ENCODE results near the gene THAP12. TPM values are rescaled to one million over a fixed set of nuclear protein-coding genes. Genes with fewer than 3 reads are reported as not detected.

Gene THAP12
- total and polyA plus RNA-seq, 5 experiments from 2014 or later, result 52.4 to 66.3 (median 58.6) TPM

- no peaks in the 10 kb centered on the region for H3K27me3 Mint-ChIP-seq
- ATAC-seq (no peak), DNase-seq (no peak)
- no peak overlapping the region for H3K27ac Mint-ChIP-seq
- H3K9me3 Mint-ChIP-seq, result no peaks in the 10 kb centered on the region
- H3K4me1 Mint-ChIP-seq, result no peaks in the 10 kb centered on the region
- POLR2A ChIA-PET, result no interaction called here
- no peak overlapping the region for H3K4me3 Mint-ChIP-seq
- H3K36me3 Mint-ChIP-seq, result peaks cover 0 to 2% (median 0%) of the 10 kb centered on the region in 3 donors
Measured at GRCh38 chr11:76397383-76397782, 16.5 kb upstream of the THAP12 start.

- POLR2A ChIA-PET, result no interaction called here
- Mint-ChIP-seq H3K36me3 (no peaks in the 10 kb centered on the region), H3K27me3 (no peaks in the 10 kb centered on the region), H3K9me3 (no peaks in the 10 kb centered on the region), H3K4me3 (no peak overlapping the region), H3K4me1 (no peaks in the 10 kb centered on the region), H3K27ac (peak overlapping the region in 1 of 10 donors; percentile 52)
- ATAC-seq (no peak), DNase-seq (no peak)
Measured at GRCh38 chr11:76395296-76395695, 14.4 kb upstream of the THAP12 start.

- H3K9me3 Mint-ChIP-seq, result no peaks in the 10 kb centered on the region
- H3K27me3 Mint-ChIP-seq, result no peaks in the 10 kb centered on the region
- H3K36me3 Mint-ChIP-seq, result no peaks in the 10 kb centered on the region
- H3K27ac Mint-ChIP-seq, result peak overlapping the region in 1 of 10 donors; percentile 4
- ATAC-seq, result no peak
- H3K4me1 Mint-ChIP-seq, result no peaks in the 10 kb centered on the region
- DNase-seq, result no peak
- H3K4me3 Mint-ChIP-seq, result no peak overlapping the region
- POLR2A ChIA-PET, result no interaction called here
Measured at GRCh38 chr11:76394411-76394810, 13.5 kb upstream of the THAP12 start.

- no peaks in the 10 kb centered on the region for H3K36me3 Mint-ChIP-seq
- no peak for ATAC-seq
- DNase-seq, result no peak
- no peaks in the 10 kb centered on the region for H3K9me3 Mint-ChIP-seq
- POLR2A ChIA-PET, result no interaction called here
- peaks cover 0 to 2% (median 0%) of the 10 kb centered on the region in 4 donors for H3K4me1 Mint-ChIP-seq
- no peak overlapping the region for H3K27ac Mint-ChIP-seq
- H3K27me3 Mint-ChIP-seq, result no peaks in the 10 kb centered on the region
- no peak overlapping the region for H3K4me3 Mint-ChIP-seq
Measured at GRCh38 chr11:76392870-76393269, 11.9 kb upstream of the THAP12 start.

- no peak for DNase-seq
- H3K9me3 Mint-ChIP-seq, result no peaks in the 10 kb centered on the region
- POLR2A ChIA-PET, result interaction anchor here (0.6 kb wide), 1 partner anchor 158 kb away, joined by 4 read pairs; no protein-coding TSS in a partner anchor
- H3K27me3 Mint-ChIP-seq, result no peaks in the 10 kb centered on the region
- H3K36me3 Mint-ChIP-seq, result no peaks in the 10 kb centered on the region
- H3K4me1 Mint-ChIP-seq, result peaks cover 0 to 2% (median 0%) of the 10 kb centered on the region in 4 donors
- no peak overlapping the region for H3K27ac Mint-ChIP-seq
- H3K4me3 Mint-ChIP-seq, result no peak overlapping the region
- ATAC-seq, result no peak
Measured at GRCh38 chr11:76391811-76392475, 11.0 kb upstream of the THAP12 start.

GRCh38 chr11:76391021-76391420 lies 10.1 kb upstream of the THAP12 start:
- Mint-ChIP-seq H3K27me3 (no peaks in the 10 kb centered on the region), H3K36me3 (no peaks in the 10 kb centered on the region)
- DNase-seq, result no peak

GRCh38 chr11:76388408-76388807 lies 7.5 kb upstream of the THAP12 start:
- ATAC-seq, result no peak
- peaks cover 12 to 25% (median 13%) of the 10 kb centered on the region in 4 donors for H3K4me1 Mint-ChIP-seq
- peaks cover 0 to 4% (median 3%) of the 10 kb centered on the region in 3 donors for H3K36me3 Mint-ChIP-seq
- no peaks in the 10 kb centered on the region for H3K27me3 Mint-ChIP-seq
- H3K9me3 Mint-ChIP-seq, result no peaks in the 10 kb centered on the region
- no peak overlapping the region for H3K4me3 Mint-ChIP-seq
- H3K27ac Mint-ChIP-seq, result no peak overlapping the region
- DNase-seq, result no peak
- POLR2A ChIA-PET, result no interaction called here

More at GRCh38 chr11:76391021-76391420, 10.1 kb upstream of the THAP12 start:
- ATAC-seq, result no peak
- Mint-ChIP-seq H3K4me3 (no peak overlapping the region), H3K27ac (peak overlapping the region in 1 of 10 donors; percentile 11), H3K9me3 (no peaks in the 10 kb centered on the region), H3K4me1 (peaks cover 1 to 7% (median 4%) of the 10 kb centered on the region in 4 donors)
- POLR2A ChIA-PET, result no interaction called here

- Mint-ChIP-seq H3K9me3 (no peaks in the 10 kb centered on the region), H3K4me1 (peaks cover 26 to 48% (median 32%) of the 10 kb centered on the region in 4 donors), H3K36me3 (peaks cover 0 to 4% (median 3%) of the 10 kb centered on the region in 3 donors), H3K27ac (no peak overlapping the region), H3K4me3 (no peak overlapping the region), H3K27me3 (no peaks in the 10 kb centered on the region)
- no peak for ATAC-seq
- no peak for DNase-seq
- POLR2A ChIA-PET, result no interaction called here
Measured at GRCh38 chr11:76385903-76386302, 5.0 kb upstream of the THAP12 start.

GRCh38 chr11:76382209-76382608 lies 1.3 kb upstream of the THAP12 start:
- peaks cover 0 to 4% (median 3%) of the 10 kb centered on the region in 3 donors for H3K36me3 Mint-ChIP-seq
- POLR2A ChIA-PET, result interaction anchor here (0.5 kb wide), 1 partner anchor 25 kb away, joined by 4 read pairs; no protein-coding TSS in a partner anchor
- peak overlapping the region; percentile 91 to 98 (median 95) for H3K4me3 Mint-ChIP-seq
- H3K9me3 Mint-ChIP-seq, result no peaks in the 10 kb centered on the region
- no peak for DNase-seq
- H3K27me3 Mint-ChIP-seq, result no peaks in the 10 kb centered on the region
- H3K27ac Mint-ChIP-seq, result peak overlapping the region in 3 of 10 donors; percentile 38 to 89 (median 61)
- peaks cover 38 to 75% (median 57%) of the 10 kb centered on the region in 4 donors for H3K4me1 Mint-ChIP-seq
- ATAC-seq, result no peak

- peak; percentile 34 to 60 for ATAC-seq
- POLR2A ChIA-PET, result interaction anchor here (0.6 to 0.7 kb wide), 2 partner anchors 66 to 387 kb away, joined by 3 read pairs; no protein-coding TSS in a partner anchor
- H3K27me3 Mint-ChIP-seq, result no peaks in the 10 kb centered on the region
- no peaks in the 10 kb centered on the region for H3K9me3 Mint-ChIP-seq
- peak overlapping the region; percentile 79 to 96 (median 92) for H3K27ac Mint-ChIP-seq
- peak in 6 of 10 donors; percentile 16 to 66 (median 37) for DNase-seq
- peaks cover 0 to 4% (median 3%) of the 10 kb centered on the region in 3 donors for H3K36me3 Mint-ChIP-seq
- peak overlapping the region; percentile 91 to 97 (median 95) for H3K4me3 Mint-ChIP-seq
- peaks cover 36 to 80% (median 70%) of the 10 kb centered on the region in 4 donors for H3K4me1 Mint-ChIP-seq
Measured at GRCh38 chr11:76380159-76380976, 564 bp downstream of the THAP12 start.

- Mint-ChIP-seq H3K27me3 (no peaks in the 10 kb centered on the region), H3K4me3 (peak overlapping the region; percentile 88 to 97 (median 94)), H3K27ac (peak overlapping the region; percentile 79 to 96 (median 92)), H3K9me3 (no peaks in the 10 kb centered on the region), H3K36me3 (peaks cover 0 to 4% (median 3%) of the 10 kb centered on the region in 3 donors), H3K4me1 (peaks cover 36 to 82% (median 72%) of the 10 kb centered on the region in 4 donors)
- no peak for DNase-seq
- no peak for ATAC-seq
- POLR2A ChIA-PET, result interaction anchor here (0.6 kb wide), 1 partner anchor 386 kb away, joined by 3 read pairs; no protein-coding TSS in a partner anchor
Measured at GRCh38 chr11:76379807-76380158, 1.1 kb downstream of the THAP12 start.

- ATAC-seq (no peak), DNase-seq (no peak)
- peak overlapping the region in 3 of 10 donors; percentile 11 to 77 (median 50) for H3K27ac Mint-ChIP-seq
- H3K4me1 Mint-ChIP-seq, result peaks cover 27 to 73% (median 66%) of the 10 kb centered on the region in 4 donors
- POLR2A ChIA-PET, result no interaction called here
- no peaks in the 10 kb centered on the region for H3K9me3 Mint-ChIP-seq
- H3K27me3 Mint-ChIP-seq, result no peaks in the 10 kb centered on the region
- H3K36me3 Mint-ChIP-seq, result no peaks in the 10 kb centered on the region
- H3K4me3 Mint-ChIP-seq, result peak overlapping the region in 2 of 10 donors; percentile 48 to 56
Measured at GRCh38 chr11:76376746-76377558, 4.0 kb downstream of the THAP12 start.

All from naive thymus-derived CD8-positive, alpha-beta T cell (primary cell).